TTC549 (cell line): ENCODE data around the gene NIT1.

Experiments
- FAIRE-seq: peaks from 2 replicates; lab custom pipeline; 2012; peaks lifted over from hg19 to GRCh38; lab: Jason Lieb, UNC

Gene NIT1

GRCh38 chr1:161117759-161118581 lies at the start of gene NIT1, which contains the start of gene PFDN2:
NIT1 (plus strand) TSS chr1:161118105; CDS start chr1:161118177, 72 bp downstream.
PFDN2 (minus strand) TSS chr1:161118037; CDS start chr1:161118026, 11 bp downstream.
- FAIRE-seq: peak; percentile 28

- no peak for FAIRE-seq
Measured at GRCh38 chr1:161068306-161069234, 49.3 kb upstream of the NIT1 start.

- FAIRE-seq: no peak
Measured at GRCh38 chr1:161069241-161069640, 48.7 kb upstream of the NIT1 start.

GRCh38 chr1:161069731-161070270 lies 48.1 kb upstream of the NIT1 start, which contains the start of gene ARHGAP30:
ARHGAP30 (minus strand) TSS chr1:161069891; CDS start chr1:161069624, 267 bp downstream.
- no peak for FAIRE-seq

GRCh38 chr1:161070761-161071160 lies 47.1 kb upstream of the NIT1 start:
- no peak for FAIRE-seq

GRCh38 chr1:161071886-161072371 lies 46.0 kb upstream of the NIT1 start:
- FAIRE-seq: peak; percentile 7

- FAIRE-seq: no peak
Measured at GRCh38 chr1:161072751-161073449, 45.0 kb upstream of the NIT1 start.

GRCh38 chr1:161073474-161074121 lies 44.3 kb upstream of the NIT1 start:
- no peak for FAIRE-seq

GRCh38 chr1:161074676-161075368 lies 43.1 kb upstream of the NIT1 start:
- no peak for FAIRE-seq

GRCh38 chr1:161076410-161076809 lies 41.5 kb upstream of the NIT1 start:
- FAIRE-seq: no peak

GRCh38 chr1:161077426-161077825 lies 40.5 kb upstream of the NIT1 start:
- FAIRE-seq: no peak

- FAIRE-seq: no peak
Measured at GRCh38 chr1:161079436-161080110, 38.3 kb upstream of the NIT1 start.

GRCh38 chr1:161080441-161081405 lies 37.2 kb upstream of the NIT1 start:
- no peak for FAIRE-seq

GRCh38 chr1:161081519-161081918 lies 36.4 kb upstream of the NIT1 start:
- no peak for FAIRE-seq

- FAIRE-seq: no peak
Measured at GRCh38 chr1:161082483-161082882, 35.4 kb upstream of the NIT1 start.

GRCh38 chr1:161082996-161083747 lies 34.7 kb upstream of the NIT1 start:
- FAIRE-seq: no peak

- FAIRE-seq: no peak
Measured at GRCh38 chr1:161083748-161084596, 33.9 kb upstream of the NIT1 start.
